Thoracic aorta (tissue), 2 donors: ENCODE results near the gene RPS6KA4. TPM values are rescaled to one million over a fixed set of nuclear protein-coding genes. Genes with fewer than 3 reads are reported as not detected.

Source experiments
- ATAC-seq: fragments of 150-250 bp; one replicate; pipeline ENCODE4 v1.8.0; 2017; ENCODE audit warnings: low read depth; ENCODE audit not compliant: insufficient number of reproducible peaks, low FRiP score
- DNase-seq: peaks from one replicate; pipeline ENCODE4 v3.0.0-alpha.2; 2020; ENCODE audit warnings: low spot score
- H3K27ac ChIP-seq, 2 donors: fragments of 200-600 bp; sonication (generic); 1 replicate in 1 of 2; 2 replicates in 1 of 2; pipeline ENCODE4 v1.5.1; 2016; ENCODE audit warnings: mild to moderate bottlenecking in 2 of 2, moderate library complexity in 2 of 2
- H3K27me3 ChIP-seq: fragments of 200-600 bp; sonication (generic); replicated peaks from 2 replicates; pipeline ENCODE4 v1.6.0; 2016; ENCODE audit warnings: mild to moderate bottlenecking; ENCODE audit not compliant: insufficient read depth
- H3K36me3 ChIP-seq: fragments of 200-600 bp; sonication (generic); one replicate; pipeline ENCODE4 v1.5.1; 2016
- H3K4me1 ChIP-seq, 2 donors: fragments of 200-600 bp; sonication (generic); 1 replicate in 1 of 2; 2 replicates in 1 of 2; pipeline versions ENCODE4 v1.5.1 to v1.6.0; 2016; ENCODE audit warnings: low read depth in 2 of 2, mild to moderate bottlenecking in 1 of 2; ENCODE audit not compliant: control insufficient read depth in 1 of 2
- H3K4me3 ChIP-seq: fragments of 200-600 bp; sonication (generic); 2 replicates; pipeline ENCODE4 v1.5.1; 2016; ENCODE audit warnings: mild to moderate bottlenecking
- H3K9me3 ChIP-seq: fragments of 200-600 bp; sonication (generic); 2 replicates; pipeline ENCODE4 v1.5.1; 2016
- total RNA-seq, 2 donors: library from RNA; depleted of rRNA; stranded (reverse); fragments of >200 nt; gene quantifications; one replicate each; pipeline versions ENCODE4 v1.1.0 to v1.2.3, GENCODE V29; 2016
- TF ChIP-seq, protein P1 (sequence below): fragments of 200-600 bp; sonication (generic); IDR thresholded peaks from one replicate; pipeline ENCODE4 v1.5.1; 2019; ENCODE audit warnings: antibody characterized with exemption

The RPS6KA4 gene
- total RNA-seq, 2 donors from 2014 or later = 42.5 to 50.0 TPM

DNA sequence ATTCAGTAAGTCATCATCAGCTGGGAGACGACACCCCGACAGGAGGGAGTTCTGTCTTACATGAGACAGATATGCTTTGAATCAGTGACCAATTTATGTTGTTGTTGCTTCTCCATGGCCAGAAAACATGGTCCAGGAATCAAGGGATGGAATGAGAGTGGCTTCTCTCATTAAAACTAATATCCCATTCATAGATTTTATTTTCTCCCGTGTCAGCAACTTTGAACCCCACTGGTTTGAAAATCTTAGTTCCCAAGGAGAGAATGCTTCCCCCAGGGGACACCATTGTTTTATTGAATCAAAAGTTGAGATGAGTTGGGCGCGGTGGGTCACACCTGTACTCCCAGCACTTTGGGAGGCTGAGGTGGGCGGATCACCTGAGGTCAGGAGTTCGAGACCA, 42.8 kb downstream of the RPS6KA4 start:
- H3K36me3 ChIP-seq = no peaks in the 10 kb centered on the region

DNA sequence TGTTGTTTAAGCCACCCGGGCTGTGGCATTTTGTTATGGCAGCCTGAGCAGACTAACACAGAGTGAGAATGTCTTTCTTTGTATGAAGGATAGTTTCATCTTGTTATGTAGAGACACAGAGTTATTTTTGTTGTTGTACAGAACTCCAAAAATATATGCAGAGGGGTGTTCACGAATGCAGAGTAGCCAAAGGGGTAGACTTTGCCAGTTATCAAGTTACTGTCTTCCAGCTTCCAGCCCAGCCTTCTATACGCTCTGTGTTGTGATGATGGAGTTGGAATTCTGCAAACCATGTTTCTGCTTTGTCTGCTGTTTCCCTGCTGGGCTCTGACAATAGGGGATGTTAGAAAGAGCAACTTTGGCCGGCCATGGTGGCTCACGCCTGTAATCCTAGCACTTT, 44.1 kb downstream of the RPS6KA4 start:
- no peaks in the 10 kb centered on the region for H3K9me3 ChIP-seq
- no peaks in the 10 kb centered on the region for H3K36me3 ChIP-seq
- TF ChIP-seq, protein P1, sequence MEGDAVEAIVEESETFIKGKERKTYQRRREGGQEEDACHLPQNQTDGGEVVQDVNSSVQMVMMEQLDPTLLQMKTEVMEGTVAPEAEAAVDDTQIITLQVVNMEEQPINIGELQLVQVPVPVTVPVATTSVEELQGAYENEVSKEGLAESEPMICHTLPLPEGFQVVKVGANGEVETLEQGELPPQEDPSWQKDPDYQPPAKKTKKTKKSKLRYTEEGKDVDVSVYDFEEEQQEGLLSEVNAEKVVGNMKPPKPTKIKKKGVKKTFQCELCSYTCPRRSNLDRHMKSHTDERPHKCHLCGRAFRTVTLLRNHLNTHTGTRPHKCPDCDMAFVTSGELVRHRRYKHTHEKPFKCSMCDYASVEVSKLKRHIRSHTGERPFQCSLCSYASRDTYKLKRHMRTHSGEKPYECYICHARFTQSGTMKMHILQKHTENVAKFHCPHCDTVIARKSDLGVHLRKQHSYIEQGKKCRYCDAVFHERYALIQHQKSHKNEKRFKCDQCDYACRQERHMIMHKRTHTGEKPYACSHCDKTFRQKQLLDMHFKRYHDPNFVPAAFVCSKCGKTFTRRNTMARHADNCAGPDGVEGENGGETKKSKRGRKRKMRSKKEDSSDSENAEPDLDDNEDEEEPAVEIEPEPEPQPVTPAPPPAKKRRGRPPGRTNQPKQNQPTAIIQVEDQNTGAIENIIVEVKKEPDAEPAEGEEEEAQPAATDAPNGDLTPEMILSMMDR = no peak
- ATAC-seq = no peak
- no peak overlapping the region for H3K4me3 ChIP-seq
- DNase-seq = no peak
- H3K4me1 ChIP-seq = peaks cover 0 to 14% of the 10 kb centered on the region in 2 donors
- no peak overlapping the region for H3K27ac ChIP-seq
- H3K27me3 ChIP-seq = no peaks in the 10 kb centered on the region

More for the DNA sequence above, 42.8 kb downstream of the RPS6KA4 start:
- DNase-seq (no peak), ATAC-seq (no peak)
- no peak overlapping the region for H3K4me3 ChIP-seq
- TF ChIP-seq, protein P1 = no peak
- no peak overlapping the region for H3K27ac ChIP-seq
- H3K27me3 ChIP-seq = no peaks in the 10 kb centered on the region
- H3K4me1 ChIP-seq = peaks cover 0 to 14% of the 10 kb centered on the region in 2 donors
- H3K9me3 ChIP-seq = no peaks in the 10 kb centered on the region

DNA sequence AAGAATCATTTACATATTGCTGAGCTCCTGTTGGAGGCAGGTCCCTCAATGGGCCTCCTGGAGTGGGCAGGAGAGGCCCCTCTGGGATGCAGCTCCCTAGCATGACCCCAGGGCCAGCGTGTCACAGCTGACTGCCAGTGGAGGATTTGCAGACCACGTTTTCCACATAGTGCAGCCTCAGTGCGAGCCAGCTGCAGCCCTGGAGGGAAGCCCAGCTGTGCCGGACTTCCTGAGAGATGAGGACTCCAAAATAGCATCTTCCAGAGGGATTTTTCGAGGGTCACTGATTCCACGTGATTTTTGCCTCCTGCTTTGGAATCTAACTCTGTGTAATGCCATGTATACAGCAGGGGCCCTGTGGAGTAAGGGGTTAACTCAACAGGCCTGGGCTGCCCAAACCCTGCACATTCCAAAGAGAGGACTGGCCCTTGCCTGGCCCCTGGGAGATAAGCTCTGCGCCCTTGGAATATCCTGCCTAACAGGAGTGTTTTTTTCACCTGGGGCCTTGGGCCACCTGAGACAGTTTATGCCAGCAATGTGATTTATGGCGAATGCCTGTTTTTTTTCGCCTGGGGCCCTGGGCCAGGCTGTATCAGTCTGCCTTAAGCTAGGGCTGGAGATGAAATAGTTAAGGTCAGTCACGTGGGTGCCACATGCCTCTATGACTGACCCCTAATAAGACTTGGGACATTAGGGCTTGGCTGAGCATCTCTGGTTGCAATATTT, 47.4 kb downstream of the RPS6KA4 start:
- ATAC-seq = no peak
- Histone ChIP-seq H3K36me3 (no peaks in the 10 kb centered on the region), H3K27me3 (no peaks in the 10 kb centered on the region), H3K4me3 (no peak overlapping the region), H3K27ac (no peak overlapping the region), H3K9me3 (no peaks in the 10 kb centered on the region), H3K4me1 (peaks cover 0 to 14% of the 10 kb centered on the region in 2 donors)
- TF ChIP-seq, protein P1 = no peak
- no peak for DNase-seq

DNA sequence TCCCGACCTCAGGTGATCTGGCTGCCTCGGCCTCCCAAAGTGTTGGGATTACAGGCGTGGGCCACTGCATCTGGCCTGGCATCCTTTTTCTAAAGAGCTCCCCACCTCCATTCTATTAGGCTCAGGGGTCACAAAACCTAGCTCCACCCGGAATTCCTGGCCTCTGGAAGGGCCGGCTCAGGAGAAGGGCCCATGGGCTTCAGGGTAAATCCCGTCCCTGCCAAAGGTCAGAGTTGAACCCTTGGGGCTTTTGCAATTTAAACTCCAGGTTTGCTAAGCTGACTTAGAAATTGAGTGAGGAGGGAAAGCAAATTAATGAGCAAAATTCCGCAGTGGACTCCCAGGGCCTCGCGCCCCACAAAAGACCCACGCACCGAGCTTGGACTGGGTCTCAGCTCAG, 48.3 kb downstream of the RPS6KA4 start:
- no peaks in the 10 kb centered on the region for H3K27me3 ChIP-seq
- DNase-seq (no peak), ATAC-seq (no peak)
- H3K27ac ChIP-seq = no peak overlapping the region
- H3K4me1 ChIP-seq = peaks cover 0 to 14% of the 10 kb centered on the region in 2 donors
- no peaks in the 10 kb centered on the region for H3K9me3 ChIP-seq
- no peak overlapping the region for H3K4me3 ChIP-seq
- H3K36me3 ChIP-seq = no peaks in the 10 kb centered on the region
- TF ChIP-seq, protein P1 = no peak

DNA sequence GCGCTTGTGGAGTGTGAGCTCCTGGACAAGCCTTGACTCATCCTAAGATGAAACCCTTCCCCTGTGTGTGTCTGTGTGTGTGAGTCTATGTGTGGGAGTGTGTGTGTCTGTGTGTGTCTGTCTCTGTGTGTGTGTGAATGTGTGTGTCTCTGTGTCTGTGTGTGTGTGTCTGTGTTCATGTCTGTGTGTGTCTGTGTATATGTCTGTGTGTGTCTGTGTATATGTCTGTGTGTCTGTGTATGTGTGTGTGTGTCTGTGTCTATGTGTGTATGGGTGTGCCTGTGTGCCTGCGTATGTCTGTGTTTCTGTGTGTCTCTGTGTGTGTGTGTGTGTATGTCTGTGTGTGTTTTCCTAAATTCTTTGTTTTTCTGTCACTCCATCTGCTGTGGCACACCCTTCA, 48.7 kb downstream of the RPS6KA4 start:
- Histone ChIP-seq H3K9me3 (no peaks in the 10 kb centered on the region), H3K4me1 (peaks cover 0 to 14% of the 10 kb centered on the region in 2 donors), H3K4me3 (no peak overlapping the region), H3K27ac (no peak overlapping the region), H3K27me3 (no peaks in the 10 kb centered on the region), H3K36me3 (no peaks in the 10 kb centered on the region)
- ATAC-seq (no peak), DNase-seq (no peak)
- TF ChIP-seq, protein P1 = no peak
